GM21423 (cell line): ENCODE measurements around the gene PLD4.

Experiments used
- ATAC-seq: cut with Tn5 transposase; IDR thresholded peaks from one replicate; pipeline ENCODE4 v1.9.1; 2021; ENCODE audit warnings: mild to moderate bottlenecking, moderate library complexity; ENCODE audit not compliant: unreplicated experiment

Gene PLD4

GRCh38 chr14:104927432-104927816 lies 2.7 kb downstream of the PLD4 start:
- no peak for ATAC-seq

- ATAC-seq = no peak
These were observed 3.2 kb downstream of the PLD4 start for GRCh38 chr14:104927901-104928300.

- ATAC-seq = no peak
These were observed 3.9 kb downstream of the PLD4 start for GRCh38 chr14:104928391-104929133.

- no peak for ATAC-seq
These were observed 4.9 kb downstream of the PLD4 start for GRCh38 chr14:104929268-104930230.

- ATAC-seq = no peak
These were observed 6.0 kb downstream of the PLD4 start for GRCh38 chr14:104930526-104931303.

GRCh38 chr14:104931304-104931770 lies 6.7 kb downstream of the PLD4 start:
- ATAC-seq = no peak

- ATAC-seq = no peak
These were observed 7.3 kb downstream of the PLD4 start for GRCh38 chr14:104931771-104932675.

GRCh38 chr14:104932676-104933631 lies 8.3 kb downstream of the PLD4 start:
- no peak for ATAC-seq

GRCh38 chr14:104933746-104934733 lies 9.4 kb downstream of the PLD4 start:
- no peak for ATAC-seq

- no peak for ATAC-seq
These were observed 10.5 kb downstream of the PLD4 start for GRCh38 chr14:104935026-104935650.

- ATAC-seq = no peak
These were observed 11.3 kb downstream of the PLD4 start for GRCh38 chr14:104935955-104936354.

- no peak for ATAC-seq
These were observed 11.9 kb downstream of the PLD4 start for GRCh38 chr14:104936361-104937155.

GRCh38 chr14:104937161-104937560 lies 12.5 kb downstream of the PLD4 start:
- ATAC-seq = no peak

- ATAC-seq = no peak
These were observed 13.2 kb downstream of the PLD4 start for GRCh38 chr14:104937694-104938365.

GRCh38 chr14:104938436-104938835 lies 13.8 kb downstream of the PLD4 start:
- no peak for ATAC-seq

GRCh38 chr14:104938960-104939359 lies 14.3 kb downstream of the PLD4 start:
- no peak for ATAC-seq
